C4-2B (cell line): ENCODE data around the gene SGMS1.

Experiments
- H3K27ac ChIP-seq: fragments of 450-650 bp; 2 replicates; pipeline ENCODE4 v1.5.1; 2017
- ZFX ChIP-seq: fragments of 450-650 bp; IDR thresholded peaks from 2 replicates; pipeline ENCODE4 v1.6.1; 2017
- TF ChIP-seq, protein P1 (sequence below): fragments of 450-650 bp; conservative IDR thresholded peaks from 2 replicates; pipeline ENCODE4 v1.5.1; 2017; ENCODE audit warnings: mild to moderate bottlenecking

Gene SGMS1

DNA sequence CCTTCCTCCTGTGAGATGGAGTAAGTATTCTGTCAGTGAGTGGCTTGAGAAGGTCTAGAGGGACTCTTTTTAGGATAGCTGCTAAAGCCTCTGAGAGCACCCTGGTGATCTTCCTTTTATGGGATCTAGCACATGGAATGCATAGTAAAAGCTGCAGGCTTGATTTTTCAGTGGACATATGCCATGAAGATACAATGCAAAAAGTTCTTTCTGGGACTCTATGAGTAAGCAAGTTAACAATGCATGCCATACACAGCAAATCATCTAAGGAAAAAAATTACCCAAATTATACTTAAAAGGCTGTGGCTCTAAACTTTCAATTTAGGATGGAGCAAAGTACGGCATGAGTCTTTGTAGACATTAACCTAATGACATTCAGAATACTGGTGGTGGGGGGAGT is 154.5 kb downstream of the SGMS1 start:
- TF ChIP-seq, protein P1, sequence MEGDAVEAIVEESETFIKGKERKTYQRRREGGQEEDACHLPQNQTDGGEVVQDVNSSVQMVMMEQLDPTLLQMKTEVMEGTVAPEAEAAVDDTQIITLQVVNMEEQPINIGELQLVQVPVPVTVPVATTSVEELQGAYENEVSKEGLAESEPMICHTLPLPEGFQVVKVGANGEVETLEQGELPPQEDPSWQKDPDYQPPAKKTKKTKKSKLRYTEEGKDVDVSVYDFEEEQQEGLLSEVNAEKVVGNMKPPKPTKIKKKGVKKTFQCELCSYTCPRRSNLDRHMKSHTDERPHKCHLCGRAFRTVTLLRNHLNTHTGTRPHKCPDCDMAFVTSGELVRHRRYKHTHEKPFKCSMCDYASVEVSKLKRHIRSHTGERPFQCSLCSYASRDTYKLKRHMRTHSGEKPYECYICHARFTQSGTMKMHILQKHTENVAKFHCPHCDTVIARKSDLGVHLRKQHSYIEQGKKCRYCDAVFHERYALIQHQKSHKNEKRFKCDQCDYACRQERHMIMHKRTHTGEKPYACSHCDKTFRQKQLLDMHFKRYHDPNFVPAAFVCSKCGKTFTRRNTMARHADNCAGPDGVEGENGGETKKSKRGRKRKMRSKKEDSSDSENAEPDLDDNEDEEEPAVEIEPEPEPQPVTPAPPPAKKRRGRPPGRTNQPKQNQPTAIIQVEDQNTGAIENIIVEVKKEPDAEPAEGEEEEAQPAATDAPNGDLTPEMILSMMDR, result no peak
- TF ChIP-seq ZFX, result no peak
- no peak overlapping the region for H3K27ac ChIP-seq

GRCh38 chr10:50467209-50467608 is 156.5 kb downstream of the SGMS1 start:
- TF ChIP-seq ZFX, result no peak
- TF ChIP-seq, protein P1, result no peak
- no peak overlapping the region for H3K27ac ChIP-seq

DNA sequence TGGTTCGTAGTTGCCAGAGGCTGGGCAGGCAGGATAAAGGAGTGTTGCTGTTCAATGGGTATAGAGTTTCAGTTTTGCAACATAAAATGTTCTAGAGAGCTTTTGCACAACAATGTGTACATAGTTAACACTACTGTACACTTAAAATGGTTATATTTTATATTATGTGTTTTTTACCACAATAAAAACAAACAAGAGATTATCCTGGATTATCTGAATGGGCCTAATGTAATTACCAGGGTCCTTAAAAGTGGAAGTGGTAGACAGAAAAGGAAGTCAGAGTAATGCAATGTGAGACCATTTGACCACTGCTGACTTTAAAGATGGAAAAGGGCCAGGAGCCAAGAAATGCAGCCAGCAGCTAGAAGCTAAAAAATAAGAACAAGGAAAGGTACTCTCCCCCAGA is 159.7 kb downstream of the SGMS1 start:
- no peak overlapping the region for H3K27ac ChIP-seq
- TF ChIP-seq, protein P1, result no peak
- no peak for TF ChIP-seq ZFX

DNA sequence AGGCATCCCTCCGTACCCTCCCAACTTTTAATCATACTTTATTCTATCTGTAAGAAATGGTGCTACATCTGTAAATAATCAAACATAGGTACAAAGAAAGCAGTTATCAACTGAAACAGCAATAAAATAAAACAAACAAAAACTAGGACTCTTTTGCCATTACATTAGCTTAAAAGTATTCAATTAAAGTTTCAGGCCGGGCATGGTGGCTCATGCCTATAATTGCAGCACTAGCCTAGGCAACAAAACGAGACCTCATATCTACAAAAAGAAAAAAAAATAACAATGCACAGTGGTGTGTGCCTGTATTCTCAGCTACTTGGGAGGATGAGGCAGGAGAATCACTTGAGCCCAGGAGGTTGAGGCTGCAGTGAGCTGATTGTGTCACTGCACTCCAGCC is 161.9 kb downstream of the SGMS1 start:
- H3K27ac ChIP-seq, result no peak overlapping the region
- TF ChIP-seq, protein P1, result no peak
- TF ChIP-seq ZFX, result no peak

- no peak for TF ChIP-seq ZFX
- TF ChIP-seq, protein P1, result no peak
- no peak overlapping the region for H3K27ac ChIP-seq
Measured at GRCh38 chr10:50461123-50461522, 162.6 kb downstream of the SGMS1 start.

GRCh38 chr10:50456719-50457118 is 167.0 kb downstream of the SGMS1 start:
- TF ChIP-seq ZFX, result no peak
- TF ChIP-seq, protein P1, result no peak
- H3K27ac ChIP-seq, result no peak overlapping the region

DNA sequence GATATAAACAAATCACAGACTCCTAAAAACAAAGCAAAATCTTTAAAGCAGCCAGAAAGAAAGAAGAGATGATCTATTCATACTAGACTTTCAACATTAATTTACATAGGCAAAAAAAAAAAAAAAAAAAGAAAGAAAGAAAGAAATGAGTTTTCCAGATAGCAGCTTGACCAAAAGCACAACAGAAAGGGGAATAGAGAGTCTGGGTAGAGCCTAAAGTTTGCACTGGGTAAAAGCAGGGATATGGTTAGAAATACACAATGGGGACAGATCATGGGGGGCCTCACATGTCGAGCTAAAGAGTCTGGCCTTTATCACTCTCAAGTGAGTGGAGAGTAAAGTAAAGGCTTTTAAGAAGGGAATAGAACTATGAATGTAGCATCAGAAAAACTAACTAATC is 169.8 kb downstream of the SGMS1 start:
- TF ChIP-seq, protein P1, result no peak
- TF ChIP-seq ZFX, result no peak
- H3K27ac ChIP-seq, result no peak overlapping the region
